ENCODE data around the gene GTF2I. TPM values are rescaled to one million over a fixed set of nuclear protein-coding genes. Genes with fewer than 3 reads are reported as not detected.
"Not testable (repeated sequence)": the region's sequence is repeated elsewhere in the genome, so short reads cannot be mapped to it uniquely, and the experiment has no call there.

Gene GTF2I
- total RNA-seq, 1 donor from 2014 or later: 124 TPM

DNA sequence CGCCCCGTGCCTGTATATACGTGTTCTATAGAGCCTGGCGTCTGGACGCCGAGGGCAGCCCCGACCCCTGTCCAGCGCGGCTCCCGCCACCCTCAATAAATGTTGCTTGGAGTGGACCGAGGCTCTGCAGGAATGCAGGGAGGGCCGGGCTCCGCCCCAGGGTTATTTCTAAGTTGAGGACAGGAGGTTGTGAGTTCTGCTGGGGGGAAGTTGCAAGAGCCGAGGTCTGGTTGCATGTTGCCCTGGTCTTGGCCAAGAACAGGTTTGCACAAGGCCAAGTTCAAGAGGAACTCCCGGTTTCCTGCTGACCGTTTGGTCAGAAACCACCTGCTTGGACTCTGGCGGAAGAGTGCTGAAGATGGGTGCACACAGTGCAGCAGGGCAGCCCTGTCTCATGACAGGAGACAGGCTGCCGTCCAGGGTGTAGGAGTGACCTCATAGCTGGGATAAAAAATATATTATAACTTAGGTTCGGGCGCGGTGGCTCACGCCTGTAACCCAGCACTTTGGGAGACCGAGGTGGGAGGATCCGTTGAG lies 131.8 kb downstream of the GTF2I start:
- H3K36me3 ChIP-seq; H3K27ac ChIP-seq; DNase-seq (ENCODE audit: extremely low spot score in 2 of 2); H3K9me3 ChIP-seq; H3K4me3 ChIP-seq; H3K27me3 ChIP-seq; intact Hi-C loops (cut with DNase I); H3K4me1 ChIP-seq: not testable (repeated sequence)

DNA sequence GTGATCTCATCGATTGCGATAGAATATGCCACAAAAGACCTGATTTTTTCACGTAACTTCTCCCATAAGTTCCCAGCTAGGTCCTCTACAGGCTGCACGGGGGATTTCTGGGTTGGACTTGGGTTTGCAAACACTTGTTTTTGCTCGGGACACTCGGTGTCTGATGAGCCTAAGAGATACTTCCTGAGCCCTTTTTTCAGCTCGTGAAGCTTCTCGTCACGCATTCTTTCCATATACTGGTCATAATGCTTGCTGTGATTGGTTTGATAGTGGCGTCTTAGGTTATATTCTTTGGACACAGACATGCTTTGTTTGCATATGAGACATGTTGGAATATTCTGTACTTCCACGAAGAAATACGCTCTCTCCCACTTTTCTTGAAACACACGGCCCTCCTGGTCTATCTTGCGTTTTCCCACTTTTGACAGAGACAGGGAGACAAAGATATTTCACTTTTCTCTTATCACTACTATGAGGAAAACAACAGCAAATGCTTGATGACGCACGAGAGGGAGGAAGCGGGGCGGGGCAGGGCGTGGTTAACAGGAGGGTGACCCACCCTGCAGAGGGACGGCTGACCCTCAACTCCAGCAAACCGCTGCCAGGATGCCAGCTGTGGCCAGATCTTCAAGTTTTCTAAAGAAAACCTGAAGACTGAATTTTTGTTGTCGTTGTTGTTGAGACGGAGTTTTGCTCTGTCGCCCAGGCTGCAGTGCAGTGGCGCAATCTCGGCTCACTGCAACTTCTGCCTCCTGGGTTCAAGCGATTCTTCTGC lies 140.5 kb downstream of the GTF2I start:
- H3K4me1 ChIP-seq; H3K9me3 ChIP-seq; H3K36me3 ChIP-seq; H3K27ac ChIP-seq; H3K4me3 ChIP-seq; intact Hi-C loops (cut with DNase I); H3K27me3 ChIP-seq; DNase-seq (ENCODE audit: extremely low spot score in 2 of 2): not testable (repeated sequence)

DNA sequence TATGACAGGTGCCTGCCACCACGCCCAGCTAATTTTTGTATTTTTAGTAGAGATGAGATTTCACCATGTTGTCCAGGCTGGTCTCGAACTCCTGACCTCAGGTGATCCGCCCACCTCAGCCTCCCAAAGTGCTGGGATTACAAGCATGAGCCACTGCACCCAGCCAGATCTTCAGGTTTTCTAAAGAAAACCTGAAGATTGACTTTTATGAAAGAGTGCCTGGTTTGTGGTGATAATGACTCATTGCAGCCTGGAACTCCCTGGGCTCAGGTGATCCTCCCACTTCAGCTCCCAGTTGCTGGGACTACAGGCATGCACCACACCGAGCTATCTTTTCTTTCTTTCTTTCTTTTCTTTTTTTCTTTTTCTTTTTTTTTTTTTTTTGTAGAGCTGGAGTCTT lies 141.1 kb downstream of the GTF2I start:
- DNase-seq (ENCODE audit: extremely low spot score in 2 of 2); H3K4me1 ChIP-seq; intact Hi-C loops (cut with DNase I); H3K27ac ChIP-seq; H3K27me3 ChIP-seq; H3K4me3 ChIP-seq; H3K9me3 ChIP-seq; H3K36me3 ChIP-seq: not testable (repeated sequence)

Other genes with a start within 250 kb of the GTF2I start
- gene GTF2IRD1, start 203.8 kb upstream of the GTF2I start, total RNA-seq: 33.6 TPM
- not detected for gene NCF1, start 116.3 kb downstream of the GTF2I start, total RNA-seq
- gene GTF2IRD2, start 193.9 kb downstream of the GTF2I start, total RNA-seq: 14.0 TPM

Measured in vagina (tissue), 2 donors.